LNCAP (cell line): Measurements from ENCODE around the gene GRB10.

ENCODE experiments used
- TF ChIP-seq, protein P1 (sequence below): fragments of 450-650 bp; IDR thresholded peaks from 2 replicates; pipeline ENCODE4 v1.5.1; 2017; ENCODE audit warnings: mild to moderate bottlenecking

GRB10 gene

DNA sequence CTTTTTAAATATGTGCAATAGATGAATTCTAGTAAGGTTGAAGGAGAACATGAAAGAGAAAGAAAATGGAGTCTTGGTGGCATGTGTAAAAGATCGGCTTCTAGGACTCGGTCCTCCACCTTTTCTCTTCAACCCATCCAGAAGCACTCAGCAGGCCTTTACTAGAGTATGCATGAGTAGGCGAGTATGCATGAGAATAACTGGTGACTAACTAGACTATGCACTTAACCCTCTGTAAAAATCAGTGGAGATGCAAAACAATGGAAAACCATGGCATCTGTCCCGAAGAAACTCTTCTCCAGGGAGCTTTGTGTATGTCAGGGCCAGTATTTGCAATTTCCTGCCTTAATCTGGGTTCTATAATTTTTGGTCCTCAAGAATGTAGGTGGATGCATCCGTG is 40.0 kb upstream of the GRB10 start:
- TF ChIP-seq, protein P1, sequence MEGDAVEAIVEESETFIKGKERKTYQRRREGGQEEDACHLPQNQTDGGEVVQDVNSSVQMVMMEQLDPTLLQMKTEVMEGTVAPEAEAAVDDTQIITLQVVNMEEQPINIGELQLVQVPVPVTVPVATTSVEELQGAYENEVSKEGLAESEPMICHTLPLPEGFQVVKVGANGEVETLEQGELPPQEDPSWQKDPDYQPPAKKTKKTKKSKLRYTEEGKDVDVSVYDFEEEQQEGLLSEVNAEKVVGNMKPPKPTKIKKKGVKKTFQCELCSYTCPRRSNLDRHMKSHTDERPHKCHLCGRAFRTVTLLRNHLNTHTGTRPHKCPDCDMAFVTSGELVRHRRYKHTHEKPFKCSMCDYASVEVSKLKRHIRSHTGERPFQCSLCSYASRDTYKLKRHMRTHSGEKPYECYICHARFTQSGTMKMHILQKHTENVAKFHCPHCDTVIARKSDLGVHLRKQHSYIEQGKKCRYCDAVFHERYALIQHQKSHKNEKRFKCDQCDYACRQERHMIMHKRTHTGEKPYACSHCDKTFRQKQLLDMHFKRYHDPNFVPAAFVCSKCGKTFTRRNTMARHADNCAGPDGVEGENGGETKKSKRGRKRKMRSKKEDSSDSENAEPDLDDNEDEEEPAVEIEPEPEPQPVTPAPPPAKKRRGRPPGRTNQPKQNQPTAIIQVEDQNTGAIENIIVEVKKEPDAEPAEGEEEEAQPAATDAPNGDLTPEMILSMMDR = no peak

DNA sequence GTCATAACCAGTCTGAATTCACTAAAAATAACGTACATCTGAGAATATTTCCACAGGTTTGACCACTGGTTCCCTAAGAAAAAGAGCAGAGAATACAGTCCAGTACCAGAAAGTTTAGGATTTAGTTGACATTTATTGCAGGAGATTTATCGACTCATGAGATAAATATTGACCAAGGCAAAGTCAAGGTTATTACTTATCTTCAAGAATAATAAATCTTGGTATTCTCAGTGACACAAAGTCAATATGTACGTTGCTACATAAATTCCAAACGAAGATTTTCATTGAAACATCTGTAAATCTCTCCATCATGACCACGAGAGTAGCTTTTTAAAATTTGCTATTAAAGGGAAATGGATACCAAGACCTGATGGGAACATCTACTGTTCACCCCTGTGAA is 39.4 kb upstream of the GRB10 start:
- TF ChIP-seq, protein P1 = no peak

DNA sequence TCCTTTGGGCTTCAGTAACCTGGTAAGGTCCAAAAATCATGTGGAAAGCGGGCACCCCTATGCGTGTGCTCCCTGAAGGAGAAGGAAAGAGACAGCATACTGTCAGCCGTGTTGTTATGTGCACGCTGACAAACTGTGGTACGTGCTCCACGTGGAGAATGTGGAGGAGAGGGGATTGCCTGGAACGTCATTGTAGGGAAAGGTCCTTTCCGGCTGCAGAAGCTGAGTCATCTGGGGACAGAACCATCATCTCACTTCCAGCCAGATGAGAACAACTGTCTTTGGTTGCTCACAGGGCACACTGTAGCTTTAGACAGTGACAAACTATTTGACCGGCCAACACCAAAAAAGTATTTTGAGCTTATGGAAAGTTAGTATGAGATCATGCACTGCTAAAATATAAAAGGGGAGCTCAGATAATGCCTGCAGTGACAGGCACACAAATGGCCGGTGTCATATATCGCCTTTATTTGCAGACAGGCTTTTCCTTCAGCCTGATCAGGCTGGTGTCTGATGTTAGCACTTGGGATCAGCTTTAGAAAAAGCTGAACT is 38.8 kb upstream of the GRB10 start:
- TF ChIP-seq, protein P1 = no peak

DNA sequence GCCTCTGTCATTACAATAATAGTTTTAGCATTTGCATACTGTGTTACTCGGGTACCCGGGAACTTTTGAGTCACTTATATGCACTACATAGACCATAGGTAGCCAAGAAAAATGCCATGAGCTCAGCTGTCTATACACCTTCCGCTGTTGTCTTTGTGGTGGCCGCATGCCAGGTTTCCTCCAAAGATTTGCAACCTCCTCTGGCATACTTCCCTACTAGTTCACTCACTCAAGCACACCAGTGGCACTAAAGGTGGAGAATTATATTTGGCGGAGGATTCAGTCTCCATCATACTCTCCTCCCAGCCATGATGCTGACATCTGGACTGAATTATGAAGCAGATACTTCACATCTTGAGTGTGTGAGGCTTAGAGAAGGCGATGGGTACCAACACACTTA is 35.6 kb upstream of the GRB10 start:
- TF ChIP-seq, protein P1 = no peak

DNA sequence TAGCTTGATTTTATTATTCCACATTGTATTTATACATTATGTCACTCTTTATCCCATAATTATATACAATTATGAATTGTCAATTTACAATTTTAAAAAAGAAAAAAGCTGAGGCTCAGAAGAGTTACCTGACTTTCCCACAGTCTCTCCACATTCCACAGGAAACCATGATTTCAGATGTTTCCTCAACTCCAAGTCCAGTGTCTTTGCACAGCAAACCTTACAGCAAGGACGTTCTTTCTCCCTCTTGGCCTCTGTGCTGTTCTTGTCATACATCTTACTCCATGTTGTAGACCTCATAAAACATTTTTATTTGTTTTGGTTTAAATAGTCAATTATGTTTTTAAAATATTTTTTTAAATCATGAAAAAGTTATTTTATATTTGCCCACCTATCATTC is 34.9 kb upstream of the GRB10 start:
- TF ChIP-seq, protein P1 = no peak

DNA sequence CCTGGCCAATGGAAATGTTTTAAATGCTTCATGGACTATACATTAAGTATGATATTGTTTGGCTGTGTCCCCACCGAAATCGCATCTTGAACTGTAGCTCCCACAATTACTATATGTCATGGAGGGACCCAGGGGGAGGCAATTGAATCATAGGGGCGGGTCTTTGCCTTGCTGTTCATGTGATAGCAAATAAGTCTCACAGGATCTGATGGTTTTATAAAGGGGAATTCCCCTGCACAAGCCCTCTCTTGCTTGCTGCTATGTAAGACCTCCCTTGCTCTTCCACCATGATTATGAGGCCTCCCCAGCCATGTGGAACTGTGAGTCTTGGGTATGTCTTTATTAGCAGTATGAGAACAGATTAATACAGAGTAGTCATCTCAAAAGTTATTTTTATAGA is 32.4 kb upstream of the GRB10 start:
- TF ChIP-seq, protein P1 = no peak

DNA sequence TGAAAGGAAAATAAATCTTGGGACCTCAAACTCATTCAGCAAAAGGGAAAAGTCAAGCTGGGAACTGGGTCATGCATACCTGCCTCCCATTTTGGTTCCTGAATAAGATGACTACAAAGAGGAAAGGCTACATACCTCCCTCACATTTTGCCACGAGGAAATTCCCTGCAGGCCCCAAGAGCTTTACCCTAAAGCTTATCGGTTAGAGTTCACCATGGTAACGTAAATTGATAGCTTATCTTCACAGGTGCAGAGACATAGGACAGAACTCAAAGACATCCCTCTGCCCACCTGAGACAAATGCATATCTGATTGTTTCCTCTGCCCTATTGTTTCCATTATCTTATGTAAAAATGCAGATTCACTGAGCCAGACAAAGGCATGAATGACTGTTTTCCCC is 31.5 kb upstream of the GRB10 start:
- TF ChIP-seq, protein P1 = no peak

DNA sequence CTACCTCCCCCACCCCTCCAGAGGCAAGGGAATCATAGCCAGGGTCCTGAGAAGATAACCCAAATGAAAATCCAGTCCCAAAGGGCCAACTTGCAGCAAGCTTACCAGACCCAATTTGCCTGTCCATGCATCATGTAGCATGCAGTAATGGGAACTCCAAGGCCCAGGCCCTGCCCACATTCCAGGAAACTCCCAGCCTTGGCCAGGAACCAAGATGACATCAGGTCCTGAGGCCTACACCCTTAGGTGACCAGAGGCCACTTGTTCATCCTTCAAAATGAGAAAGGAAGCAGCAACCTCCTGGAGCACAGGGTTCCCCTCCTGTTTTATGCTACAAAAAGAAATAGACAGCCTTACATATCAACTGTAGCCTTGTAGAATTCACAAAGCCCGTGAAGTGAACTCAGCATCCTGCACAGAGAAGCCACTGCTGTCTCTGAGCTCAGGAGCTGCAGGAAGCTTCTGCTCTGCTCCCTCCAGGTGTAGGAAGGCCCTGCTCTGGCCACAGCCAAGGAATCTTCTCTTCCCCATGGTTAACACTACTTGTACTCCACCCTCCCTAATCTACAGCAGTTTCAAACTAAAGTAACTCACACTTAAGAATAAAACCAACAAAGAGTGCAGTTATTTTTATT is 30.3 kb upstream of the GRB10 start:
- TF ChIP-seq, protein P1 = no peak
